ENCODE data around the gene DCXR.

The DCXR gene

GRCh38 chr17:81998212-81998611 is 39.3 kb downstream of the DCXR start:
- no peak for DNase-seq (ENCODE audit: low read depth)

GRCh38 chr17:81996757-81997441 is 40.6 kb downstream of the DCXR start:
- no peak for DNase-seq (ENCODE audit: low read depth)

- DNase-seq (ENCODE audit: low read depth): no peak
Observed at GRCh38 chr17:81996232-81996756, 41.2 kb downstream of the DCXR start.

GRCh38 chr17:81995463-81996231 is 41.9 kb downstream of the DCXR start:
- DNase-seq (ENCODE audit: low read depth): no peak

- no peak for DNase-seq (ENCODE audit: low read depth)
Observed at GRCh38 chr17:81994593-81995462, 42.7 kb downstream of the DCXR start.

GRCh38 chr17:81993729-81994592 is 43.5 kb downstream of the DCXR start:
- DNase-seq (ENCODE audit: low read depth): no peak

- DNase-seq (ENCODE audit: low read depth): no peak
Observed at GRCh38 chr17:81992306-81993102, 45.0 kb downstream of the DCXR start.

GRCh38 chr17:81991684-81992305 is 45.7 kb downstream of the DCXR start:
- no peak for DNase-seq (ENCODE audit: low read depth)

- DNase-seq (ENCODE audit: low read depth): no peak
Observed at GRCh38 chr17:81990836-81991683, 46.4 kb downstream of the DCXR start.

GRCh38 chr17:81987161-81987770 is 50.2 kb downstream of the DCXR start:
- DNase-seq (ENCODE audit: low read depth): no peak

GRCh38 chr17:81986606-81987005 is 50.9 kb downstream of the DCXR start:
- no peak for DNase-seq (ENCODE audit: low read depth)
